PC-3 (cell line): ENCODE measurements around the gene SEC62.

Source experiments
- EZH2 ChIP-seq: fragments of 300-600 bp; sonication (generic); IDR thresholded peaks from one replicate; pipeline ENCODE4 v1.6.1; 2017; ENCODE audit warnings: antibody characterized with exemption, mild to moderate bottlenecking, low read length; ENCODE audit not compliant: unreplicated experiment
- TF ChIP-seq, protein P1 (sequence below): fragments of 300-600 bp; sonication (generic); conservative IDR thresholded peaks from 2 replicates; pipeline ENCODE4 v1.5.1; 2017; ENCODE audit warnings: antibody characterized with exemption, low read depth, mild to moderate bottlenecking, low read length

DNA sequence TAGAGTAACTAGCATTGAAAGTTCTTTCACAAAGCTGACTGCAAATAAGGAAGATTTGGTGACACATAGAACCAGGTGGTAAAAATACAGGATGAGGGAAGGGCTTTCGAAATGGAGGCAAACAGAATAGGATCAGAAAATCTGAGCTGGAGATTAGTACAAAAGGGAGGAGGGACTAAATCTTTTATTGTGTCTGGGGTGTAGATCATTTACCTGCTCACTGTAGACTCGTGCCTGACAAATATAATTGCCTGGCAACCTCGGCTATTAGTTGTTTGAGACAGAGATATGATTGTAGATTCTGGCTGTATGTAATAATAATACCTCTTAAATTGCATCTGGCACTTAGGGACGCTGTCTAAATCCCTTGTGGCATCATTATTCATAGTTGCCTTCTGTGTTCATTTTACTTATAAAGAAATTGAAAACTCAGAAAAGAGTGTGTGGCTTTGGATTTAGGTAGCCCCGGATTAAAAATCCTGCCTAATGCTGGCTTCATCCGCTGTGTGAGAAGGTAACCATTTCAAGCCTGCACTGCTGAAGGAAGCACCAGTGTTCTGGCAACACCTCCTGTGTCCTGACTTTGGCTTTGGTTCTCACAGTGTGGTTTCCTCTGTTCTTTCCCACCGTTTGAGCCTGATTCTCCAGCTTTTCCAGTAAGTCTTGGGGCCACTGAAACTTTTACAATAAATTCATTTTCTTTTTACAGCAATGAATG, 46.2 kb downstream of the SEC62 start:
- TF ChIP-seq, protein P1, sequence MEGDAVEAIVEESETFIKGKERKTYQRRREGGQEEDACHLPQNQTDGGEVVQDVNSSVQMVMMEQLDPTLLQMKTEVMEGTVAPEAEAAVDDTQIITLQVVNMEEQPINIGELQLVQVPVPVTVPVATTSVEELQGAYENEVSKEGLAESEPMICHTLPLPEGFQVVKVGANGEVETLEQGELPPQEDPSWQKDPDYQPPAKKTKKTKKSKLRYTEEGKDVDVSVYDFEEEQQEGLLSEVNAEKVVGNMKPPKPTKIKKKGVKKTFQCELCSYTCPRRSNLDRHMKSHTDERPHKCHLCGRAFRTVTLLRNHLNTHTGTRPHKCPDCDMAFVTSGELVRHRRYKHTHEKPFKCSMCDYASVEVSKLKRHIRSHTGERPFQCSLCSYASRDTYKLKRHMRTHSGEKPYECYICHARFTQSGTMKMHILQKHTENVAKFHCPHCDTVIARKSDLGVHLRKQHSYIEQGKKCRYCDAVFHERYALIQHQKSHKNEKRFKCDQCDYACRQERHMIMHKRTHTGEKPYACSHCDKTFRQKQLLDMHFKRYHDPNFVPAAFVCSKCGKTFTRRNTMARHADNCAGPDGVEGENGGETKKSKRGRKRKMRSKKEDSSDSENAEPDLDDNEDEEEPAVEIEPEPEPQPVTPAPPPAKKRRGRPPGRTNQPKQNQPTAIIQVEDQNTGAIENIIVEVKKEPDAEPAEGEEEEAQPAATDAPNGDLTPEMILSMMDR: no peak
- no peak for TF ChIP-seq EZH2
